RWPE2 (cell line): ENCODE measurements around the gene GPR146.

ENCODE experiments used
- ATAC-seq: fragments of 200-7000 bp; cut with Tn5 transposase; 3 replicates; pipeline ENCODE4 v1.9.1; 2021; ENCODE audit warnings: low read depth
- DNase-seq: peaks from one replicate; pipeline ENCODE4 v3.0.0-alpha.2; 2020; ENCODE audit warnings: low spot score
- H3K27ac ChIP-seq: fragments of 450-650 bp; 2 replicates; pipeline ENCODE4 v1.5.1; 2017; ENCODE audit warnings: mild to moderate bottlenecking; ENCODE audit not compliant: poor library complexity, severe bottlenecking
- H3K27me3 ChIP-seq: fragments of 250-450 bp; sonication (Bioruptor Pico); 2 replicates; pipeline ENCODE4 v1.5.1; 2021; ENCODE audit warnings: mild to moderate bottlenecking, moderate library complexity; ENCODE audit not compliant: insufficient read depth, poor library complexity, severe bottlenecking
- H3K36me3 ChIP-seq: fragments of 250-450 bp; sonication (Bioruptor Pico); 2 replicates; pipeline ENCODE4 v1.5.1; 2020; ENCODE audit warnings: low read depth, mild to moderate bottlenecking, moderate library complexity
- H3K4me1 ChIP-seq: fragments of 250-450 bp; sonication (Bioruptor Pico); 2 replicates; pipeline ENCODE4 v1.5.1; 2021; ENCODE audit warnings: mild to moderate bottlenecking, moderate library complexity; ENCODE audit not compliant: insufficient read depth, poor library complexity, severe bottlenecking
- H3K4me3 ChIP-seq: fragments of 250-450 bp; sonication (Bioruptor Pico); 2 replicates; pipeline ENCODE4 v1.5.1; 2021; ENCODE audit warnings: mild to moderate bottlenecking, moderate library complexity; ENCODE audit not compliant: severe bottlenecking
- H3K9me3 ChIP-seq: fragments of 250-450 bp; sonication (Bioruptor Pico); 2 replicates; pipeline ENCODE4 v1.5.1; 2021; ENCODE audit warnings: mild to moderate bottlenecking, moderate library complexity; ENCODE audit not compliant: severe bottlenecking
- CTCF ChIP-seq: fragments of 450-650 bp; IDR thresholded peaks from one replicate; pipeline ENCODE4 v1.5.1; 2017; ENCODE audit warnings: mild to moderate bottlenecking, moderate library complexity; ENCODE audit not compliant: poor library complexity, severe bottlenecking

GPR146 gene

GRCh38 chr7:1055956-1056784 lies 11.8 kb downstream of the GPR146 start:
- no peak for TF ChIP-seq CTCF

GRCh38 chr7:1056785-1057410 lies 12.6 kb downstream of the GPR146 start:
- Histone ChIP-seq H3K4me3 (no peak overlapping the region), H3K4me1 (no peaks in the 10 kb centered on the region), H3K27ac (no peak overlapping the region), H3K36me3 (no peaks in the 10 kb centered on the region), H3K9me3 (no peaks in the 10 kb centered on the region), H3K27me3 (no peaks in the 10 kb centered on the region)
- ATAC-seq (no peak), DNase-seq (no peak)
- no peak for TF ChIP-seq CTCF

More at GRCh38 chr7:1055956-1056784, 11.8 kb downstream of the GPR146 start:
- Histone ChIP-seq H3K4me3 (no peak overlapping the region), H3K27me3 (no peaks in the 10 kb centered on the region), H3K9me3 (no peaks in the 10 kb centered on the region), H3K27ac (no peak overlapping the region), H3K4me1 (no peaks in the 10 kb centered on the region), H3K36me3 (no peaks in the 10 kb centered on the region)
- ATAC-seq (no peak), DNase-seq (no peak)

GRCh38 chr7:1057416-1058291 lies 13.3 kb downstream of the GPR146 start:
- H3K4me1 ChIP-seq, result no peaks in the 10 kb centered on the region
- ATAC-seq (no peak), DNase-seq (no peak)
- H3K27me3 ChIP-seq, result no peaks in the 10 kb centered on the region
- H3K9me3 ChIP-seq, result no peaks in the 10 kb centered on the region
- no peak overlapping the region for H3K4me3 ChIP-seq
- H3K36me3 ChIP-seq, result no peaks in the 10 kb centered on the region
- no peak overlapping the region for H3K27ac ChIP-seq
- no peak for TF ChIP-seq CTCF

GRCh38 chr7:1058311-1058710 lies 14.0 kb downstream of the GPR146 start:
- ATAC-seq, result no peak
- no peaks in the 10 kb centered on the region for H3K27me3 ChIP-seq
- no peak overlapping the region for H3K27ac ChIP-seq
- no peaks in the 10 kb centered on the region for H3K9me3 ChIP-seq
- no peak for DNase-seq
- H3K4me3 ChIP-seq, result no peak overlapping the region
- TF ChIP-seq CTCF, result no peak
- H3K36me3 ChIP-seq, result no peaks in the 10 kb centered on the region
- H3K4me1 ChIP-seq, result no peaks in the 10 kb centered on the region
